ENCODE measurements around the gene GZMM.
A peak's percentile ranks its signal among the peaks of the same experiment; 100 is the strongest.

The GZMM gene

GRCh38 chr19:531753-532560 is 11.9 kb upstream of the GZMM start, which contains the start of gene CDC34 (continued):
- TF ChIP-seq ZFP3 (tag by site-specific recombination; IDR thresholded peaks at IDR 0.05; ENCODE audit: low read depth) (no peak), EGR2 (tag by site-specific recombination; IDR thresholded peaks at IDR 0.05; ENCODE audit: low read depth) (peak; percentile 29; the same call in 1 of the 2 replicates), ZSCAN18 (tag by site-specific recombination; IDR thresholded peaks at IDR 0.05) (no peak), GLIS2 (tag by site-specific recombination; IDR thresholded peaks at IDR 0.05) (no peak), ZNF132 (tag by site-specific recombination; IDR thresholded peaks at IDR 0.05; ENCODE audit: borderline replicate concordance) (no peak), ZBTB10 (tag by site-specific recombination; IDR thresholded peaks at IDR 0.05) (0 out of 2 replicates have a peak, but pooled peaks have one; percentile 32), ZNF677 (tag by site-specific recombination; IDR thresholded peaks at IDR 0.05) (no peak), SP7 (tag by site-specific recombination; IDR thresholded peaks at IDR 0.05) (0 out of 2 replicates have a peak, but pooled peaks have one; percentile 1), ZNF747 (tag by site-specific recombination; IDR thresholded peaks at IDR 0.05) (no peak), SCRT2 (tag by site-specific recombination; IDR thresholded peaks at IDR 0.05) (no peak), ZNF148 (tag by site-specific recombination; IDR thresholded peaks at IDR 0.05; ENCODE audit: borderline replicate concordance) (no peak)

- ChIA-PET CTCF (interaction anchor here (0.6 to 6.4 kb wide), 6 partner anchors 10 to 660 kb away, joined by 3 to 49 read pairs (median 4); no protein-coding TSS in a partner anchor), POLR2A (interaction anchor here (0.9 to 3.8 kb wide), 9 partner anchors 9 to 109 kb away, joined by 3 to 35 read pairs (median 13); partner anchors contain the start of gene BSG)
- Histone ChIP-seq H3K4me3 (ENCODE audit: low read depth, low read length) (peak overlapping the region; percentile 89), H3K4me1 (ENCODE audit: control insufficient read depth, insufficient read depth, low read length) (peaks cover 7% of the 10 kb centered on the region), H3K9me3 (ENCODE audit: control insufficient read depth, insufficient read depth, low read depth, low read length) (no peaks in the 10 kb centered on the region), H3K27ac (ENCODE audit: extremely low read depth, low read depth, low read length) (peak overlapping the region; percentile 96), H3K36me3 (ENCODE audit: control insufficient read depth in 2 of 2, insufficient read depth in 1 of 2, low read length in 2 of 2) (peaks cover 3 to 27% of the 10 kb centered on the region in 2 experiments; a peak in 2 of 3 replicates)
- TF ChIP-seq PRDM6 (tag by site-specific recombination; IDR thresholded peaks at IDR 0.05), result no peak
- no peak for TF ChIP-seq IKZF3 (tag by site-specific recombination; IDR thresholded peaks at IDR 0.05)
- TF ChIP-seq ZNF391 (tag by site-specific recombination; IDR thresholded peaks at IDR 0.05; ENCODE audit: borderline replicate concordance, low read depth), result no peak
- no peak for TF ChIP-seq SP2 (tag by site-specific recombination; IDR thresholded peaks at IDR 0.05)
- no peak for TF ChIP-seq BCL11B (tag by site-specific recombination; IDR thresholded peaks at IDR 0.05; ENCODE audit: low read depth)
- TF ChIP-seq ZNF558 (tag by site-specific recombination; IDR thresholded peaks at IDR 0.05), result no peak
- peak; percentile 45; the same call in 1 of the 2 replicates for TF ChIP-seq ZBTB20 (tag by site-specific recombination; IDR thresholded peaks at IDR 0.05)
- no peak for TF ChIP-seq BCL11A (tag by site-specific recombination; IDR thresholded peaks at IDR 0.05; ENCODE audit: low read depth)
- no peak; the same call in 1 of the 2 replicates for TF ChIP-seq ZFHX2 (tag by site-specific recombination; conservative IDR thresholded peaks at IDR 0.05)
- TF ChIP-seq ZBTB10 (tag by site-specific recombination; IDR thresholded peaks at IDR 0.05), result no peak
- TF ChIP-seq ZBTB7A (tag by site-specific recombination; IDR thresholded peaks at IDR 0.05; ENCODE audit: low read depth), result no peak
Measured at GRCh38 chr19:532561-533363, 11.1 kb upstream of the GZMM start.
